H9 (cell line): ENCODE data around the gene OSBPL2. TPM values are rescaled to one million over a fixed set of nuclear protein-coding genes. Genes with fewer than 3 reads are reported as not detected.

ENCODE experiments used
- DNase-seq: peaks from one replicate; pipeline ENCODE4 v3.0.0-alpha.2; 2017
- H2AFZ ChIP-seq: one replicate; pipeline ENCODE4 v1.6.1; 2013; ENCODE audit warnings: mild to moderate bottlenecking, low read length, control low read depth, moderate library complexity
- H2AK5ac ChIP-seq: 2 replicates; pipeline ENCODE4 v1.6.1; 2013; ENCODE audit warnings: low read length, control low read depth, mixed read lengths; ENCODE audit not compliant: insufficient read length
- H2BK120ac ChIP-seq: one replicate; pipeline ENCODE4 v1.6.1; 2013; ENCODE audit warnings: low read depth, mild to moderate bottlenecking, low read length, control low read depth, inconsistent platforms; ENCODE audit not compliant: poor library complexity, severe bottlenecking
- H2BK12ac ChIP-seq: 2 replicates; pipeline ENCODE4 v1.6.1; 2013; ENCODE audit warnings: low read length, control low read depth, mixed read lengths, low read depth; ENCODE audit not compliant: insufficient read length
- H2BK15ac ChIP-seq: 2 replicates; pipeline ENCODE4 v1.6.1; 2013; ENCODE audit warnings: low read depth, low read length, control low read depth
- H2BK20ac ChIP-seq: one replicate; pipeline ENCODE4 v1.6.1; 2013; ENCODE audit warnings: low read depth, mild to moderate bottlenecking, low read length, control low read depth, inconsistent platforms; ENCODE audit not compliant: poor library complexity, severe bottlenecking
- H2BK5ac ChIP-seq: 2 replicates; pipeline ENCODE4 v1.6.1; 2013; ENCODE audit warnings: low read length, control low read depth, mixed read lengths; ENCODE audit not compliant: insufficient read length
- H3K14ac ChIP-seq: 2 replicates; pipeline ENCODE4 v1.6.1; 2013; ENCODE audit warnings: low read length, control low read depth; ENCODE audit not compliant: insufficient read depth
- H3K18ac ChIP-seq: 2 replicates; pipeline ENCODE4 v1.6.1; 2013; ENCODE audit warnings: low read depth, mild to moderate bottlenecking, mixed read lengths, low read length, control low read depth; ENCODE audit not compliant: insufficient read length
- H3K23ac ChIP-seq: 2 replicates; pipeline ENCODE4 v1.6.1; 2013; ENCODE audit warnings: low read length, control low read depth, mixed read lengths, low read depth; ENCODE audit not compliant: insufficient read length
- H3K23me2 ChIP-seq: 2 replicates; pipeline ENCODE4 v1.6.1; 2013; ENCODE audit warnings: low read depth, mild to moderate bottlenecking, mixed read lengths, low read length, control low read depth; ENCODE audit not compliant: insufficient read length, poor library complexity, severe bottlenecking
- H3K27ac ChIP-seq: 2 replicates; pipeline ENCODE4 v1.5.1; 2013; ENCODE audit warnings: low read length, control low read depth, mixed read lengths, low read depth; ENCODE audit not compliant: insufficient read length
- H3K27me3 ChIP-seq: 2 replicates; pipeline ENCODE4 v1.6.1; 2013; ENCODE audit warnings: low read length, control low read depth, inconsistent platforms; ENCODE audit not compliant: insufficient read depth
- H3K4ac ChIP-seq: 2 replicates; pipeline ENCODE4 v1.6.1; 2013; ENCODE audit warnings: low read depth, mild to moderate bottlenecking, control low read depth, inconsistent platforms, low read length, moderate library complexity
- H3K4me1 ChIP-seq: 2 replicates; pipeline ENCODE4 v1.6.1; 2013; ENCODE audit warnings: low read length, control low read depth, inconsistent platforms; ENCODE audit not compliant: insufficient read depth
- H3K4me2 ChIP-seq: 2 replicates; pipeline ENCODE4 v1.6.1; 2013; ENCODE audit warnings: low read length, control low read depth, mixed read lengths; ENCODE audit not compliant: insufficient read length, insufficient read depth
- H3K56ac ChIP-seq: 2 replicates; pipeline ENCODE4 v1.6.1; 2013; ENCODE audit warnings: low read depth, mild to moderate bottlenecking, mixed read lengths, low read length, control low read depth; ENCODE audit not compliant: insufficient read length
- H3K79me1 ChIP-seq: 2 replicates; pipeline ENCODE4 v1.6.1; 2013; ENCODE audit warnings: low read depth, mild to moderate bottlenecking, moderate library complexity, low read length, control low read depth, inconsistent platforms; ENCODE audit not compliant: insufficient read depth, poor library complexity, severe bottlenecking
- H3K79me2 ChIP-seq: 2 replicates; pipeline ENCODE4 v1.6.1; 2013; ENCODE audit warnings: low read length, control low read depth, inconsistent platforms; ENCODE audit not compliant: insufficient read depth
- H3K9ac ChIP-seq: 2 replicates; pipeline ENCODE4 v1.6.1; 2013; ENCODE audit warnings: low read length, control low read depth, mixed read lengths; ENCODE audit not compliant: insufficient read length; ENCODE audit errors: extremely low read depth
- H3K9me3 ChIP-seq: one replicate; pipeline ENCODE4 v1.6.1; 2013; ENCODE audit warnings: low read depth, low read length, inconsistent platforms; ENCODE audit not compliant: control insufficient read depth
- H3T11ph ChIP-seq: one replicate; pipeline ENCODE4 v1.6.1; 2013; ENCODE audit warnings: mild to moderate bottlenecking, low read length, control low read depth, inconsistent platforms
- H4K20me1 ChIP-seq: one replicate; pipeline ENCODE4 v1.6.1; 2013; ENCODE audit not compliant: control insufficient read depth, insufficient read length, insufficient read depth
- H4K5ac ChIP-seq: 2 replicates; pipeline ENCODE4 v1.6.1; 2013; ENCODE audit warnings: low read depth, mild to moderate bottlenecking, mixed read lengths, low read length, control low read depth; ENCODE audit not compliant: insufficient read length
- H4K8ac ChIP-seq: replicated peaks from 2 replicates; pipeline ENCODE4 v1.6.1; 2013; ENCODE audit warnings: low read length, control low read depth, mixed read lengths, low read depth; ENCODE audit not compliant: insufficient read length
- H4K91ac ChIP-seq: 2 replicates; pipeline ENCODE4 v1.6.1; 2013; ENCODE audit warnings: low read depth, mild to moderate bottlenecking, moderate library complexity, mixed read lengths, low read length, control low read depth; ENCODE audit not compliant: insufficient read length
- H3K27ac Mint-ChIP-seq, 3 experiments: 2 replicates in 2 of 3; 3 replicates in 1 of 3; pipeline ENCODE4 v1.8.0; 2020 to 2021; ENCODE audit warnings: mixed read lengths in 3 of 3, mild to moderate bottlenecking in 1 of 3, moderate library complexity in 1 of 3
- H3K27me3 Mint-ChIP-seq: 2 replicates; pipeline ENCODE4 v1.8.0; 2021; ENCODE audit warnings: low read depth, mild to moderate bottlenecking, moderate library complexity, mixed read lengths
- H3K36me3 Mint-ChIP-seq, 3 experiments: 2 replicates in 2 of 3; 3 replicates in 1 of 3; pipeline ENCODE4 v1.8.0; 2020 to 2021; ENCODE audit warnings: low read depth in 3 of 3, mixed read lengths in 3 of 3; ENCODE audit not compliant: insufficient read depth in 1 of 3
- H3K4me1 Mint-ChIP-seq, 2 experiments: 2 replicates each; pipeline ENCODE4 v1.8.0; 2020; ENCODE audit warnings: mixed read lengths in 2 of 2
- H3K4me3 Mint-ChIP-seq, 2 experiments: 2 replicates in 1 of 2; 3 replicates in 1 of 2; pipeline ENCODE4 v1.8.0; 2020 to 2021; ENCODE audit warnings: mild to moderate bottlenecking in 2 of 2, mixed read lengths in 2 of 2, moderate library complexity in 1 of 2
- H3K9me3 Mint-ChIP-seq, 2 experiments: 2 replicates in 1 of 2; 3 replicates in 1 of 2; pipeline ENCODE4 v1.8.0; 2020; ENCODE audit warnings: mild to moderate bottlenecking in 2 of 2, mixed read lengths in 2 of 2, moderate library complexity in 1 of 2
- WGBS: extraction: QIAGEN DNeasy Blood & Tissue Kit; methylation state at CpG from one replicate; pipeline ENCODE4 v1.1.7; 2013; ENCODE audit warnings: missing lambda C conversion rate, low lambda C conversion rate, mixed read lengths; ENCODE audit not compliant: insufficient read length; ENCODE audit errors: extremely low coverage; 5-methylcytosine and 5-hydroxymethylcytosine counted together
- total RNA-seq: library from RNA; stranded (reverse); gene quantifications from 2 replicates; pipeline ENCODE4 v1.2.1, GENCODE V29; 2021
- TF ChIP-seq, protein P1 (sequence below): fragments of 200-600 bp; sonication (generic); conservative IDR thresholded peaks from 3 replicates; pipeline ENCODE4 v1.8.0; 2021; ENCODE audit warnings: antibody characterized with exemption, mild to moderate bottlenecking

The OSBPL2 gene
- total RNA-seq, 1 experiment from 2014 or later = 47.3 TPM

DNA sequence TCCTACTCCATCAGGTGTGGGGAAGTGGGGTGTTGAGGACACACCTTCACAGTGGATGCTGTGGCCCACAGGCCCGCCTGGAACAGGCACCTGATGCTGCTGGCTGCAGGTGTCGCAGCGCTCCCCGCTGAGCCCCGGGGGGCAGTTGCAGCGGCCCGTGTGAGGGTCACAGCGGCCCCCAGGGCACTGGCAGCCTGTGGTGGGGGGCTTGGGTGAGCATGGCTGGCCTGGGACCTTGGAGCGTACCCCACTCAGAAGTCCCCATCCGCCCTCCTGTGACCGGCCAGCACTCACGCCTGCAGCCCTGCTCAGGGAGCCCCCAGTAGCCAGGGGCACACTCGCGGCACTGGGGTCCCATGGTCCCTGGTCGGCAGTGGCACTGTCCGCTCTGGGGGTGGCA, 83.7 kb downstream of the OSBPL2 start:
- no peak overlapping the region for H3K4me3 Mint-ChIP-seq
- Histone ChIP-seq H3K4me2 (no peak overlapping the region), H3K27ac (no peak overlapping the region), H4K5ac (no peak overlapping the region), H2BK15ac (no peak overlapping the region), H3K23me2 (no peaks in the 10 kb centered on the region), H2BK5ac (no peak overlapping the region), H3K14ac (no peak overlapping the region), H4K8ac (no peak overlapping the region), H3K23ac (no peak overlapping the region), H2BK120ac (no peak overlapping the region), H2AFZ (no peak overlapping the region), H3K9ac (no peak overlapping the region), H2BK12ac (no peak overlapping the region), H4K91ac (no peak overlapping the region), H3K4ac (no peak overlapping the region), H3K9me3 (no peaks in the 10 kb centered on the region), H3K79me2 (no peaks in the 10 kb centered on the region), H2BK20ac (no peak overlapping the region), H3K18ac (no peak overlapping the region), H2AK5ac (no peak overlapping the region), H3K4me1 (no peaks in the 10 kb centered on the region), H3K79me1 (no peaks in the 10 kb centered on the region), H3K56ac (no peak overlapping the region), H3K27me3 (no peaks in the 10 kb centered on the region), H3T11ph (no peak overlapping the region), H4K20me1 (no peaks in the 10 kb centered on the region)
- H3K4me1 Mint-ChIP-seq = peaks cover 2 to 3% of the 10 kb centered on the region in 2 experiments; a peak in 2 of 4 replicates
- TF ChIP-seq, protein P1, sequence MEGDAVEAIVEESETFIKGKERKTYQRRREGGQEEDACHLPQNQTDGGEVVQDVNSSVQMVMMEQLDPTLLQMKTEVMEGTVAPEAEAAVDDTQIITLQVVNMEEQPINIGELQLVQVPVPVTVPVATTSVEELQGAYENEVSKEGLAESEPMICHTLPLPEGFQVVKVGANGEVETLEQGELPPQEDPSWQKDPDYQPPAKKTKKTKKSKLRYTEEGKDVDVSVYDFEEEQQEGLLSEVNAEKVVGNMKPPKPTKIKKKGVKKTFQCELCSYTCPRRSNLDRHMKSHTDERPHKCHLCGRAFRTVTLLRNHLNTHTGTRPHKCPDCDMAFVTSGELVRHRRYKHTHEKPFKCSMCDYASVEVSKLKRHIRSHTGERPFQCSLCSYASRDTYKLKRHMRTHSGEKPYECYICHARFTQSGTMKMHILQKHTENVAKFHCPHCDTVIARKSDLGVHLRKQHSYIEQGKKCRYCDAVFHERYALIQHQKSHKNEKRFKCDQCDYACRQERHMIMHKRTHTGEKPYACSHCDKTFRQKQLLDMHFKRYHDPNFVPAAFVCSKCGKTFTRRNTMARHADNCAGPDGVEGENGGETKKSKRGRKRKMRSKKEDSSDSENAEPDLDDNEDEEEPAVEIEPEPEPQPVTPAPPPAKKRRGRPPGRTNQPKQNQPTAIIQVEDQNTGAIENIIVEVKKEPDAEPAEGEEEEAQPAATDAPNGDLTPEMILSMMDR = no peak
- H3K27ac Mint-ChIP-seq = peak overlapping the region in 1 of 3 experiments; percentile 95; a peak in 1 of 7 replicates
- no peaks in the 10 kb centered on the region; the same call in none of the 2 replicates for H3K27me3 Mint-ChIP-seq
- no CpG with 5 or more reads among the region's 16 CpGs for WGBS
- H3K9me3 Mint-ChIP-seq = peaks cover 3 to 23% of the 10 kb centered on the region in 2 experiments; a peak in 4 of 5 replicates
- DNase-seq = no peak
- peaks cover 35 to 81% (median 67%) of the 10 kb centered on the region in 3 experiments; a peak in 6 of 7 replicates for H3K36me3 Mint-ChIP-seq
